T-cell (primary cell): Measurements from ENCODE around the gene RERE. TPM values are rescaled to one million over a fixed set of nuclear protein-coding genes. Genes with fewer than 3 reads are reported as not detected.

Experiments
- ATAC-seq, 4 experiments: fragments of 200-7000 bp in 3 of 4; fragments of 150-1000 bp in 1 of 4; cut with Tn5 transposase; replicated peaks in 1 of 4; 1 replicate in 3 of 4; 2 replicates in 1 of 4; pipeline ENCODE4 v1.10.0; 2021; ENCODE audit warnings: moderate library complexity in 3 of 4, mild to moderate bottlenecking in 2 of 4, moderate number of reproducible peaks in 1 of 4
- CTCF ChIA-PET, 2 donors: fragments of 300-600 bp; sonication (Branson Sonifier 250); formaldehyde crosslinking; loops; one replicate each; lab custom pipeline; 2022; ENCODE audit warnings: antibody characterized with exemption in 2 of 2; lab: Charles Lee
- POLR2A ChIA-PET, 2 donors: fragments of 300-600 bp; sonication (Branson Sonifier 250); formaldehyde crosslinking; loops; one replicate each; lab custom pipeline; 2022; ENCODE audit warnings: antibody characterized with exemption in 2 of 2; lab: Charles Lee
- DNase-seq, 35 experiments: peaks; one replicate each; pipeline versions ENCODE4 v3.0.0 to v3.0.0-alpha.2; 2013 to 2023
- H3K27ac ChIP-seq: one replicate; pipeline ENCODE4 v1.5.1; 2013; ENCODE audit warnings: low read length
- H3K27me3 ChIP-seq, 2 experiments: replicated peaks in 1 of 2; 1 replicate in 1 of 2; 2 replicates in 1 of 2; pipeline versions ENCODE4 v1.6.1 to v1.7.0; 2013; ENCODE audit warnings: low read length in 1 of 2, mixed read lengths in 1 of 2; ENCODE audit not compliant: control insufficient read depth in 2 of 2, insufficient read depth in 2 of 2; ENCODE audit errors: extremely low read depth in 1 of 2
- H3K36me3 ChIP-seq, 2 donors: 1 replicate in 1 of 2; 2 replicates in 1 of 2; pipeline versions ENCODE4 v1.6.1 to v1.7.0; 2013; ENCODE audit warnings: low read length in 1 of 2; ENCODE audit not compliant: control insufficient read depth in 2 of 2, insufficient read depth in 1 of 2; ENCODE audit errors: extremely low read depth in 1 of 2
- H3K4me1 ChIP-seq, 2 experiments: 1 replicate in 1 of 2; 2 replicates in 1 of 2; pipeline versions ENCODE4 v1.6.1 to v1.7.0; 2013; ENCODE audit warnings: low read length in 2 of 2, mixed read lengths in 1 of 2; ENCODE audit not compliant: insufficient read depth in 2 of 2, control insufficient read depth in 1 of 2; ENCODE audit errors: extremely low read depth in 1 of 2
- H3K4me3 ChIP-seq, 2 donors: 1 replicate in 1 of 2; 2 replicates in 1 of 2; pipeline versions ENCODE4 v1.5.1 to v1.7.0; 2013; ENCODE audit warnings: mild to moderate bottlenecking in 2 of 2, low read length in 1 of 2, moderate library complexity in 1 of 2; ENCODE audit not compliant: control insufficient read depth in 1 of 2; ENCODE audit errors: extremely low read depth in 1 of 2
- H3K9me3 ChIP-seq: 2 replicates; pipeline ENCODE4 v1.7.0; 2013
- H3K27ac Mint-ChIP-seq, 2 donors: one replicate each; pipeline ENCODE4 v1.8.0; 2020 to 2021; ENCODE audit warnings: mild to moderate bottlenecking in 2 of 2, mixed read lengths in 2 of 2
- H3K27me3 Mint-ChIP-seq, 2 donors: one replicate each; pipeline ENCODE4 v1.8.0; 2021 to 2022; ENCODE audit warnings: mixed read lengths in 2 of 2
- H3K36me3 Mint-ChIP-seq: one replicate; pipeline ENCODE4 v1.8.0; 2021; ENCODE audit warnings: mixed read lengths
- H3K4me1 Mint-ChIP-seq, 3 donors: one replicate each; pipeline ENCODE4 v1.8.0; 2020 to 2022; ENCODE audit warnings: mixed read lengths in 3 of 3, mild to moderate bottlenecking in 1 of 3
- H3K4me3 Mint-ChIP-seq, 3 donors: one replicate each; pipeline ENCODE4 v1.8.0; 2020 to 2022; ENCODE audit warnings: mild to moderate bottlenecking in 3 of 3, mixed read lengths in 3 of 3, moderate library complexity in 3 of 3
- H3K9me3 Mint-ChIP-seq, 3 donors: one replicate each; pipeline ENCODE4 v1.8.0; 2020 to 2022; ENCODE audit warnings: mixed read lengths in 3 of 3
- WGBS: methylation state at CpG from one replicate; pipeline ENCODE4 v1.1.5; 2013; ENCODE audit warnings: missing lambda C conversion rate; ENCODE audit not compliant: insufficient coverage; 5-methylcytosine and 5-hydroxymethylcytosine counted together
- total RNA-seq, 35 experiments: library from RNA in 6 of 35; stranded (reverse) in 6 of 35; fragments of 120-200 nt in 1 of 35; gene quantifications; one replicate each; pipeline versions ENCODE4 v1.2.1 to v1.2.4 and lab custom pipeline; 2013 to 2026

The RERE gene
- total RNA-seq, 5 donors from 2014 or later (not counting 1 experiment from before 2014, with no cell fraction given): 85.1 to 116 (median 103) TPM

DNA sequence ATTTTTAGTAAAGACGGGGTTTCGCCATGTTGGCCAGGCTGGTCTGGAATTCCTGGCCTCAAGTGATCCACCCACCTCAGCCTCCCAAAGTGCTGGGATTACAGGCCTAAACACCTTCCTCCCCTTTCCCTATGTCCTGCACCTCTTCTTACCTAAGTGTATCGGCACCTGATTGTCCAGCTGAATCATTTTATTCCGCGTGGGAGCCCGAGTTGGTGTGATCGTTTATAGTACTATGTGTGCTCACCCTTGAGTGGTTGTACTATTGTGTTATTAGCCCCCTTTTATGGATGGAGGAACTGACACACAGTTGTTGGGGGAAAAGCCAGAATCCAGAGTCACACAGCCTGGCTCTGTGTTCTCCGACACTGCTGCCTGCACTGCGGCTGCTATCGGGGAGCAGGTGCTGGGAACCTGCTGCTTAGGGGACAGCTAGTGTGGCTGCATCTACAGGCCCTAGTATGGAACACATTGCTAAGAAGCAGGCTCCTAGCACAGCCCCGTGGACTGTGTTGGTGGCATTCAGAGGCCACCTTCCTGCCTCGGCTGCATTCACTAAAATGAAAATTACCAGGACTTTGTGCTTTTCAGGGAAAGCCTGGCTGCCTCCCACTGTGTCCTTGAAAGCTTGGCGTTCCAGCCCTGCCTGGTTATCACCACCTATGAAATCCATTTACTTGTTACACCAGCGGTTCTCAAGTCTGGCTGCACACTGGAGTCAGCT lies 39.4 kb upstream of the RERE start:
- no peaks in the 10 kb centered on the region for H3K9me3 Mint-ChIP-seq
- H3K4me3 Mint-ChIP-seq: no peak overlapping the region

DNA sequence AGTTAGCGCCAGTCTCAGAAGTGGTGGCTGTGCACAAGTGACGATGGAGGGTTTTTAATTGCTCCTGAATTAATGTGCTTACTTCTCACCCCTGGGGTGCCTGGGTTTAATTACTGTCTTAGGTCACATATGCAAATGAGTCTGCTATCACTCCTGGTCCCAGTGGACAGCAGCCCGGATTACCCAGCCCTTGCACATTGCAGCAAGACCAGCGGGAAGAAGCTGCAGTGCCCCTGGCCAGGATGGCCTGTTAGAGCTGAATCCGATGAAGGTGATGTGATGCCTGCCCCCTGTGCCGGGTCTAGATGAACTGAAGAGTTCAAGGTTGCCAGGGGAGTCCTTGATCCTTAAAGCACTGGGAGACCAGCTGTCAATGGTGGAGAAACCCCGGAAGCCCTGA lies 36.8 kb upstream of the RERE start:
- no peak for ATAC-seq
- H3K9me3 Mint-ChIP-seq: no peaks in the 10 kb centered on the region
- 99% methylated on average over 5 of the region's 7 CpGs for WGBS
- Histone ChIP-seq H3K4me3 (no peak overlapping the region), H3K27me3 (peaks cover 0 to under 1% of the 10 kb centered on the region in 2 experiments), H3K4me1 (peaks cover 0 to 10% of the 10 kb centered on the region in 2 experiments), H3K36me3 (peaks cover 7 to 20% of the 10 kb centered on the region in 2 donors), H3K9me3 (no peaks in the 10 kb centered on the region), H3K27ac (no peak overlapping the region)
- H3K4me1 Mint-ChIP-seq: peaks cover 2 to 10% (median 9%) of the 10 kb centered on the region in 3 donors
- peaks cover 9% of the 10 kb centered on the region for H3K36me3 Mint-ChIP-seq
- no peak overlapping the region for H3K27ac Mint-ChIP-seq
- ChIA-PET CTCF (no interaction called here), POLR2A (no interaction called here)
- H3K4me3 Mint-ChIP-seq: no peak overlapping the region
- no peak for DNase-seq
- H3K27me3 Mint-ChIP-seq: no peaks in the 10 kb centered on the region

More for the DNA sequence above, 39.4 kb upstream of the RERE start:
- no peaks in the 10 kb centered on the region for H3K9me3 ChIP-seq
- H3K4me1 ChIP-seq: peaks cover 0 to 12% of the 10 kb centered on the region in 2 experiments
- H3K4me3 ChIP-seq: no peak overlapping the region
- Mint-ChIP-seq H3K36me3 (peaks cover 27% of the 10 kb centered on the region), H3K27me3 (no peaks in the 10 kb centered on the region), H3K27ac (no peak overlapping the region), H3K4me1 (peaks cover 11 to 22% (median 21%) of the 10 kb centered on the region in 3 donors)
- H3K27me3 ChIP-seq: no peaks in the 10 kb centered on the region
- CTCF ChIA-PET: interaction anchor here (0.6 to 2.3 kb wide), 3 partner anchors 8 to 882 kb away, joined by 3 to 8 read pairs (median 7); no protein-coding TSS in a partner anchor
- H3K27ac ChIP-seq: no peak overlapping the region
- H3K36me3 ChIP-seq: peaks cover 7 to 40% of the 10 kb centered on the region in 2 donors
- POLR2A ChIA-PET: interaction anchor here in 1 of 2 donors (0.7 kb wide), 1 partner anchor 773 kb away, joined by 3 read pairs; no protein-coding TSS in a partner anchor
- whole genome bisulfite sequencing: 85% methylated on average over 10 of the region's 14 CpGs
- ATAC-seq: no peak
- no peak for DNase-seq

DNA sequence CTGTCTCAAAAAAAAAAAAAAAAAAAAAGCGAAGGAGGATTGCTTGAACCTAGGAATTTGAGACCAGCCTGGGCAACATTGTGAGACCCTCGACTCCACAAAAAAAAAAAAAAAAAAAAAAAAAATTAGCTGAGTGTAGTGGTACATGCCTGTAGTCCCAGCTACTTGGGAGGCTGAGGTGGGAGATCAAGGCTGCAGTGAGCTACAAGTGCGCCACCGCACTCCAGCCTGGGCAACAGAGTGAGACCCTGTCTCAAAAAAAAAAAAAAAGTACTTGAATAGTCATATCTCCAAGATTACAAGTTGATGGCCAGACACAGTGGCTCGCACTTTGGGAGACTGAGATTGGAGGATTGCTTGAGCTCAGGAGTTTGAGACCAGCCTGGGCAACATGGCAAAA lies 33.6 kb upstream of the RERE start:
- ATAC-seq: no peak
- peaks cover 0 to 13% of the 10 kb centered on the region in 2 experiments for H3K27me3 ChIP-seq
- H3K36me3 ChIP-seq: no peaks in the 10 kb centered on the region
- no peaks in the 10 kb centered on the region for H3K36me3 Mint-ChIP-seq
- no peaks in the 10 kb centered on the region for H3K9me3 ChIP-seq
- no peaks in the 10 kb centered on the region for H3K9me3 Mint-ChIP-seq
- ChIA-PET CTCF (interaction anchor here (0.6 to 0.7 kb wide), 2 partner anchors 16 to 455 kb away, joined by 3 to 4 read pairs; no protein-coding TSS in a partner anchor), POLR2A (no interaction called here)
- DNase-seq: no peak
- H3K27me3 Mint-ChIP-seq: no peaks in the 10 kb centered on the region
- 100% methylated on average over 2 of the region's 5 CpGs for WGBS
- no peak overlapping the region for H3K4me3 Mint-ChIP-seq
- H3K27ac Mint-ChIP-seq: no peak overlapping the region
- peaks cover 3 to 11% (median 3%) of the 10 kb centered on the region in 3 donors for H3K4me1 Mint-ChIP-seq
- no peak overlapping the region for H3K4me3 ChIP-seq
- peaks cover 0 to 12% of the 10 kb centered on the region in 2 experiments for H3K4me1 ChIP-seq
- H3K27ac ChIP-seq: no peak overlapping the region

DNA sequence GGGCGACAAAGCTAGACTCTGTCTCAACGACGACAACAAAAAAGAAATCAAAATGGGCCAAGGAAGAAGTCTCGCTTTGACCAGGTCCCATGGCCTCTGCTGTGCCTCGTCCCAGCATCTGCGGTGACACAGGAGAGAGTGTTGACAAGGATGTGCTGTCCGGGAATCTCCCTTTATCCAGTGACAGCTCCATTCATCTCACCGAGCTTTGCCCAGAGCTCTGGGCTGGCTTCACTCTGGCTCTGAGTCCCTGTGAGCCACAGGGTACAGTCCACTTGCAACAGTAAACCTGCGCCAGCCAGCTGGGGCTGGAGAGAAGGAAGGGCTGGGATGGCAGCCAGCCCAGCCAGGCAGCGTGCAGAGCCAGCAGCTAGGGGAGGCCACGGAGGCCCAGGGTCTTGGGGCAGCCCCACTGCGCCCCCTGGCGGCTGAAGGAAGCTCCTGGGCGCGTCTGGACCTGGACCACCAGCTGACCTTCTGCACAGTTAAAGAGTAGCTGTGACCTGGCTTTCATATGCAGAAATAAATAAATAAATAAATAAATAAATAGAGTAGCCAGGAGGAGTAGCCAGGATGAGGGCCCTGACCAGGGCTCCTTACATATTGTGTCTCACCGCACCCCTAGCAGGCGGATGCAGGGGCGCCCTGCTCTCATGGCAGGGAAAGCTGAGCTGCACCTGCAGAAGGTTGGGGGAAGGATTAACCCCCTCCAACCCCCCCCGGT lies 31.4 kb upstream of the RERE start:
- H3K4me3 Mint-ChIP-seq: no peak overlapping the region
- ChIA-PET CTCF (interaction anchor here (0.5 to 3.9 kb wide), 36 partner anchors 9 to 1481 kb away, joined by 3 to 55 read pairs (median 4); no protein-coding TSS in a partner anchor), POLR2A (interaction anchor here (0.5 to 0.6 kb wide), 4 partner anchors 49 to 293 kb away, joined by 3 to 7 read pairs (median 3); no protein-coding TSS in a partner anchor)
- 56% methylated on average over 11 of the region's 19 CpGs for WGBS
- ATAC-seq (peak; percentile 83 to 95 (median 88)), DNase-seq (peak; percentile 22 to 86 (median 65))
- H3K27me3 Mint-ChIP-seq: no peaks in the 10 kb centered on the region
- H3K9me3 Mint-ChIP-seq: no peaks in the 10 kb centered on the region
- no peak overlapping the region for H3K27ac Mint-ChIP-seq
- H3K9me3 ChIP-seq: no peaks in the 10 kb centered on the region
- H3K27me3 ChIP-seq: peaks cover 0 to 16% of the 10 kb centered on the region in 2 experiments
- H3K4me1 Mint-ChIP-seq: peaks cover 3 to 11% (median 3%) of the 10 kb centered on the region in 3 donors
- peaks cover 0 to 12% of the 10 kb centered on the region in 2 experiments for H3K4me1 ChIP-seq
- no peaks in the 10 kb centered on the region for H3K36me3 ChIP-seq
- H3K27ac ChIP-seq: no peak overlapping the region
- no peaks in the 10 kb centered on the region for H3K36me3 Mint-ChIP-seq
- no peak overlapping the region for H3K4me3 ChIP-seq

DNA sequence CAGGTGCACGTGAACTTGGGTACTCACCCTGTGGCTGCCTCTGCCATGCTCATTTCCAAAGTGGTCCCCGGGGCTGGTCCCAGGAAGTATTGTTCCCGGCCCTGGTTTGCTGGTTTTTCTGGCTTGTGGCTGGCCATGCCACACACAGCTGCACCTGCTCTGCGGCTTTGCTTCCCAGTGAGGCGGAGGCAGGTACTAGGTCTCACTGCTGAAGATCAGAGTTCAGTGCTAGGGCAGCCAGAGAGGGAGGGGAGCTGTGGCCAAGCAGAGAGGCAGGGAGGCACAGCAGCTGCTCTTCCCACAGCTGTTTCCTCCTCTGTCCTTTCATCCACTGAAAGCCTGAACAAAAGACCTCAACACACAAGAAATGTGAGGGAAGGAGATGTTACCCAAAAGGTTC lies 30.6 kb upstream of the RERE start:
- POLR2A ChIA-PET: interaction anchor here (0.5 to 0.6 kb wide), 2 partner anchors 50 to 267 kb away, joined by 3 to 7 read pairs; no protein-coding TSS in a partner anchor
- H3K27me3 Mint-ChIP-seq: peaks cover 0 to 1% of the 10 kb centered on the region in 2 donors
- 46% methylated on average over 4 of the region's 5 CpGs for WGBS

DNA sequence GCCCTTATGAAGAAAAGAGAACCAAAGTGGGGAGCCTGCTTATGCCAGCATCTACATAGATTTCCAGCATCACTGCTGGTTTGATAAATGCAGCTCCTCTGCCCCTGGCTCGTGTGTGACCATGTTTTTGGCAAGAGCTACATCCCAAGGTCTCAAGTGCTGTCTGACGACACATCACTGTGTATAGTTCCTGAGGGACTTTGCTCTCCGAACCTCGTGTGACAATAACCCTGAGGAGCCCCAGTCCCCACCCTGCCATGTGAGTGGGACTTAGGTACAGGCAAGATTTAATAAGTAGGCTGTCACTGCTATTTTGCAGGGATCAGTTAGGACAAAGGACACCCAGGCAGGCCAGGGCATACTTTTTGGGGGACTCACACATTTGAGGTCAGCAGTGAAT lies 28.8 kb upstream of the RERE start:
- CTCF ChIA-PET: interaction anchor here in 1 of 2 donors (3.9 kb wide), 1 partner anchor 285 kb away, joined by 55 read pairs; no protein-coding TSS in a partner anchor
- Mint-ChIP-seq H3K9me3 (no peaks in the 10 kb centered on the region), H3K27me3 (peaks cover 0 to 5% of the 10 kb centered on the region in 2 donors), H3K36me3 (no peaks in the 10 kb centered on the region), H3K27ac (no peak overlapping the region), H3K4me1 (peaks cover 3 to 11% (median 3%) of the 10 kb centered on the region in 3 donors), H3K4me3 (no peak overlapping the region)
- H3K36me3 ChIP-seq: no peaks in the 10 kb centered on the region
- H3K4me3 ChIP-seq: no peak overlapping the region
- DNase-seq (no peak), ATAC-seq (no peak)
- H3K27ac ChIP-seq: no peak overlapping the region
- peaks cover 0 to 12% of the 10 kb centered on the region in 2 experiments for H3K4me1 ChIP-seq
- 75% methylated on average over 1 of the region's 4 CpGs for WGBS
- POLR2A ChIA-PET: no interaction called here
- peaks cover 0 to 16% of the 10 kb centered on the region in 2 experiments for H3K27me3 ChIP-seq
- no peaks in the 10 kb centered on the region for H3K9me3 ChIP-seq

More for the DNA sequence above, 30.6 kb upstream of the RERE start:
- Histone ChIP-seq H3K36me3 (no peaks in the 10 kb centered on the region), H3K27me3 (peaks cover 0 to 16% of the 10 kb centered on the region in 2 experiments), H3K4me1 (peaks cover 0 to 12% of the 10 kb centered on the region in 2 experiments), H3K4me3 (no peak overlapping the region), H3K27ac (no peak overlapping the region), H3K9me3 (no peaks in the 10 kb centered on the region)
- Mint-ChIP-seq H3K4me1 (peaks cover 3 to 11% (median 3%) of the 10 kb centered on the region in 3 donors), H3K9me3 (no peaks in the 10 kb centered on the region), H3K36me3 (no peaks in the 10 kb centered on the region), H3K27ac (no peak overlapping the region), H3K4me3 (no peak overlapping the region)
- CTCF ChIA-PET: interaction anchor here (0.6 to 3.9 kb wide), 10 partner anchors 8 to 293 kb away, joined by 3 to 55 read pairs (median 6); no protein-coding TSS in a partner anchor
- ATAC-seq (no peak), DNase-seq (no peak)
